ENCODE data around the gene ZNF675. TPM values are rescaled to one million over a fixed set of nuclear protein-coding genes. Genes with fewer than 3 reads are reported as not detected.
"Not testable (repeated sequence)": the region's sequence is repeated elsewhere in the genome, so short reads cannot be mapped to it uniquely, and the experiment has no call there.

Gene ZNF675
- total and polyA plus RNA-seq, 10 of the 15 experiments (the other 5 are each of a cell fraction or from before 2014, with no cell fraction given), result 7.4 to 19.8 (median 12.0) TPM

DNA sequence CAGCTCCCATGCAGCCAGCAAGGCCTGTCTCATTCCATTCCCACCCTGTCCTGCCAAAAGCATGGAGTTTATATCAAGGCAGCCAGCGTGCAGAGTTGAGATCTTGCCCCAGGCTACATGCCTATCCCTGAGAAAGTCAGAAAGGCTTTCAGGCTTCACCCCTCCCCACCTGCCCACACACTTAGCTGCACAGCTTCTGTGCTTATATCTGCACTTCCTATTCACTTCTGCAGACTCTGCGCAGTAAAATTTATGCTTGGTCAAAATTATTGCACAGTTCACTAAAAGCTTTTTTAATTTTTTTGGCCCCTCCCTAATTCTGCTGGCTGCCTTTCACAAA is 12.5 kb upstream of the ZNF675 start:
- H2AFZ ChIP-seq (ENCODE audit: control insufficient read depth, low read depth, low read length), result no peak overlapping the region
- no peaks in the 10 kb centered on the region for H3K27me3 ChIP-seq (replicated peaks in 1 of 2; ENCODE audit: control insufficient read depth in 2 of 2, insufficient read depth in 2 of 2, low read length in 1 of 2)
- no peak overlapping the region for H3K4me2 ChIP-seq (ENCODE audit: control insufficient read depth, insufficient read depth)
- no peaks in the 10 kb centered on the region for H3K36me3 ChIP-seq (ENCODE audit: control insufficient read depth in 2 of 2, insufficient read depth in 2 of 2, low read length in 1 of 2)
- ChIA-PET SMC1A (ENCODE audit: uncharacterized antibody, unreplicated experiment) (no interaction called here), RAD21 (ENCODE audit: unreplicated experiment) (no interaction called here), POLR2A (no interaction called here), CTCF (no interaction called here)
- in situ Hi-C loops (cut with MboI) (no loop called here), intact Hi-C loops (cut with micrococcal nuclease; ENCODE audit: unreplicated experiment) (no loop called here)
- BruUV-seq (replicated peaks), result no TSS peak
- no peak overlapping the region for H3K4me3 ChIP-seq
- DNase-seq (ENCODE audit: low read depth, low spot score), result no peak
- ATAC-seq, result no peak
- no peak overlapping the region for H3K9ac ChIP-seq (ENCODE audit: control insufficient read depth, insufficient read depth, low read length)
- H3K79me2 ChIP-seq (ENCODE audit: control insufficient read depth, insufficient read depth, low read length), result no peaks in the 10 kb centered on the region
- H3K9me3 ChIP-seq (replicated peaks; ENCODE audit: control insufficient read depth, insufficient read depth, low read length), result no peaks in the 10 kb centered on the region; the same call in 2 of the 3 replicates
- no peak for TF ChIP-seq NR2C2 (IDR thresholded peaks at IDR 0.05; ENCODE audit: borderline replicate concordance, control insufficient read depth, insufficient read length, low read depth)
- no peak for TF ChIP-seq STAT3 (IDR thresholded peaks at IDR 0.05; ENCODE audit: low read depth, low read length)
- no peak for TF ChIP-seq POLR2AphosphoS2 (IDR thresholded peaks at IDR 0.05; ENCODE audit: low read depth, low read length)
- TF ChIP-seq ZNF274 (IDR thresholded peaks at IDR 0.05; ENCODE audit: insufficient read depth, insufficient read length), result no peak
- no peak for TF ChIP-seq BACH1 (IDR thresholded peaks at IDR 0.05; ENCODE audit: borderline replicate concordance)
- no peaks in the 10 kb centered on the region for H3K4me1 ChIP-seq (ENCODE audit: control insufficient read depth, insufficient read depth, low read length)
- H4K20me1 ChIP-seq (ENCODE audit: control insufficient read depth, insufficient read depth), result no peaks in the 10 kb centered on the region
- no peak for FAIRE-seq
- WGBS (ENCODE audit: insufficient coverage, insufficient replicate concordance, low lambda C conversion rate, missing lambda C conversion rate), result 28% methylated on average over 2 of the region's 2 CpGs
- H3K27ac ChIP-seq (ENCODE audit: control insufficient read depth, insufficient read depth), result no peak overlapping the region

DNA sequence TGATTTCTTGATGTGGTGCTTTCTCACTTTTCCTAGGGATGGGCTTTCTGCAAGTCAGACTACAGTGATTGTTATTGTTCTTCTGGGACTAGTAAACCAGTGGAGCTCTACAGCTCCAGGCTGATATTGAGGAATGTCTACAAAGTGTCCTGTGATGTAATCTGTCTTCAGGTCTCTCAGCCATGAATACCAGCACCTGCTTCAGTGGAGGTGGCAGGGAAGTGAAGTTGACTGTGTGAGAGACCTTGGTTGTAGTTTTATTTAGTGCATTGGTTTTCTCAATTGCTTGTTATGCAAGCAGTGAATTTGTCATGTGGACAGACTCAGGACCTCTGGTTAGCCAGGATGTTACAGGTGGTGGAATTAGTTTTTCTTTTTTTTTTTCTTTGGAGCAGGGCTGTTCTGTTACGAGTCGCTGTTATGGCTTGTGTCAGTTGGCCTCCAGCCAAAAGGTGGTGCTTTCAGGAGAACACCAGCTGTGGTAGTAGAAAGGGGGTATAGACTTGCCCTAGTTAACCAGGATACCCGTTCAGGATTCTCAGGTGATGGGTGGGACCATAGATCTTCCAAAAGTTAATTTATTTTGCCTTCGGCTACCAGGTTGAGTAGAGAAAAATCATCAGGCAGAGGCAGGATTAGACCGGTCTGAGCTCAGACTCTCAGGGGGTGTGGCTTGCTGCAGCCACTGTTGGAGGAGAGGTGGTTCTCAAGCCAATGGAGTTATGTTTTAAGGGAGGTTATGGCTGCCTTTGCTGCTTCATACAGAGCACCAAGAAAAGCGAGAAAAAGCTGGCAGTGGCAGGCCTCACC is 11.9 kb upstream of the ZNF675 start:
- Histone ChIP-seq H3K27ac (ENCODE audit: control insufficient read depth, insufficient read depth) (no peak overlapping the region), H3K4me1 (ENCODE audit: control insufficient read depth, insufficient read depth, low read length) (no peaks in the 10 kb centered on the region), H4K20me1 (ENCODE audit: control insufficient read depth, insufficient read depth) (no peaks in the 10 kb centered on the region), H2AFZ (ENCODE audit: control insufficient read depth, low read depth, low read length) (no peak overlapping the region), H3K4me2 (ENCODE audit: control insufficient read depth, insufficient read depth) (no peak overlapping the region), H3K79me2 (ENCODE audit: control insufficient read depth, insufficient read depth, low read length) (no peaks in the 10 kb centered on the region), H3K9ac (ENCODE audit: control insufficient read depth, insufficient read depth, low read length) (no peak overlapping the region), H3K9me3 (replicated peaks; ENCODE audit: control insufficient read depth, insufficient read depth, low read length) (no peaks in the 10 kb centered on the region; the same call in 2 of the 3 replicates), H3K27me3 (replicated peaks in 1 of 2; ENCODE audit: control insufficient read depth in 2 of 2, insufficient read depth in 2 of 2, low read length in 1 of 2) (no peaks in the 10 kb centered on the region), H3K36me3 (ENCODE audit: control insufficient read depth in 2 of 2, insufficient read depth in 2 of 2, low read length in 1 of 2) (no peaks in the 10 kb centered on the region), H3K4me3 (no peak overlapping the region)
- RAD21 ChIA-PET (ENCODE audit: unreplicated experiment), result no interaction called here
- POLR2A ChIA-PET, result no interaction called here
- DNase-seq (ENCODE audit: low read depth, low spot score) (no peak), FAIRE-seq (no peak), ATAC-seq (no peak)
- in situ Hi-C loops (cut with MboI), result no loop called here
- TF ChIP-seq ZZZ3 (IDR thresholded peaks at IDR 0.05; ENCODE audit: control insufficient read depth, insufficient read length, low read depth) (no peak), HDGF (IDR thresholded peaks at IDR 0.05) (no peak), NFIC (IDR thresholded peaks at IDR 0.05; ENCODE audit: low read depth, low read length) (no peak)
- SMC1A ChIA-PET (ENCODE audit: uncharacterized antibody, unreplicated experiment), result no interaction called here
- CTCF ChIA-PET, result no interaction called here
- no TSS peak for BruUV-seq (replicated peaks)
- intact Hi-C loops (cut with micrococcal nuclease; ENCODE audit: unreplicated experiment), result no loop called here
- WGBS (ENCODE audit: insufficient coverage, insufficient replicate concordance, low lambda C conversion rate, missing lambda C conversion rate), result 66% methylated on average over 6 of the region's 6 CpGs

DNA sequence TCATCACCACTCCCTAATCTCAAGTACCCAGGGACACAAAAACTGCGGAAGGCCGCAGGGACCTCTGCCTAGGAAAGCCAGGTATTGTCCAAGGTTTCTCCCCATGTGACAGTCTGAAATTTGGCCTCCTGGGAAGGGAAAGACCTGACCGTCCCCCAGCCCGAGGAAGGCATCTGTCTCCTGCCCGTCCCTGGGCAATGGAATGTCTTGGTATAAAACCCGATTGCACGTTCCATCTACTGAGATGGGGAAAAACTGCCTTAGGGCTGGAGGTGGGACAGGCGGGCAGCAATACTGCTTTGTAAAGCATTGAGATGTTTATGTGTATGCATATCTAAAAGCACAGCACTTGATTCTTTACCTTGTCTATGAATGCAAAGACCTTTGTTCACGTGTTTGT is 5.9 kb upstream of the ZNF675 start:
- H3K27me3 ChIP-seq (replicated peaks in 1 of 2; ENCODE audit: control insufficient read depth in 2 of 2, insufficient read depth in 2 of 2, low read length in 1 of 2); in situ Hi-C loops (cut with MboI); DNase-seq (ENCODE audit: low read depth, low spot score); BruUV-seq (replicated peaks); H3K27ac ChIP-seq (ENCODE audit: control insufficient read depth, insufficient read depth); H3K9ac ChIP-seq (ENCODE audit: control insufficient read depth, insufficient read depth, low read length); H2AFZ ChIP-seq (ENCODE audit: control insufficient read depth, low read depth, low read length); ATAC-seq; FAIRE-seq; intact Hi-C loops (cut with micrococcal nuclease; ENCODE audit: unreplicated experiment); CTCF ChIA-PET; H4K20me1 ChIP-seq (ENCODE audit: control insufficient read depth, insufficient read depth); SMC1A ChIA-PET (ENCODE audit: uncharacterized antibody, unreplicated experiment); H3K4me1 ChIP-seq (ENCODE audit: control insufficient read depth, insufficient read depth, low read length); H3K79me2 ChIP-seq (ENCODE audit: control insufficient read depth, insufficient read depth, low read length); H3K4me2 ChIP-seq (ENCODE audit: control insufficient read depth, insufficient read depth); POLR2A ChIA-PET; RAD21 ChIA-PET (ENCODE audit: unreplicated experiment); H3K9me3 ChIP-seq (replicated peaks; ENCODE audit: control insufficient read depth, insufficient read depth, low read length); H3K4me3 ChIP-seq; H3K36me3 ChIP-seq (ENCODE audit: control insufficient read depth in 2 of 2, insufficient read depth in 2 of 2, low read length in 1 of 2): not testable (repeated sequence)
- 49% methylated on average over 7 of the region's 9 CpGs for WGBS (ENCODE audit: insufficient coverage, insufficient replicate concordance, low lambda C conversion rate, missing lambda C conversion rate)

All from GM12878 (cell line).